HG02943 (cell line): ENCODE data around the gene RNASE7.

Experiments used
- ATAC-seq: cut with Tn5 transposase; IDR thresholded peaks from one replicate; pipeline ENCODE4 v1.9.1; 2021; ENCODE audit warnings: mild to moderate bottlenecking, low read depth, moderate library complexity; ENCODE audit not compliant: unreplicated experiment

Gene RNASE7

GRCh38 chr14:21066882-21067502, 24.8 kb downstream of the RNASE7 start:
- no peak for ATAC-seq

- no peak for ATAC-seq
Measured at GRCh38 chr14:21068521-21069387, 26.6 kb downstream of the RNASE7 start.

- ATAC-seq = no peak
Measured at GRCh38 chr14:21069388-21070082, 27.4 kb downstream of the RNASE7 start.

- no peak for ATAC-seq
Measured at GRCh38 chr14:21070083-21070609, 28.0 kb downstream of the RNASE7 start, which contains the start of gene ARHGEF40. Gene ARHGEF40 (plus strand): TSS chr14:21070304. CDS start chr14:21070397, 93 bp downstream.

GRCh38 chr14:21070610-21071224, 28.6 kb downstream of the RNASE7 start:
- ATAC-seq = peak; percentile 17

- peak; percentile 58 for ATAC-seq
Measured at GRCh38 chr14:21071225-21072030, 29.3 kb downstream of the RNASE7 start.

GRCh38 chr14:21072031-21072473, 29.9 kb downstream of the RNASE7 start:
- ATAC-seq = no peak

- no peak for ATAC-seq
Measured at GRCh38 chr14:21072781-21073339, 30.7 kb downstream of the RNASE7 start.

GRCh38 chr14:21073921-21074320, 31.8 kb downstream of the RNASE7 start:
- ATAC-seq = no peak

GRCh38 chr14:21074398-21075272, 32.5 kb downstream of the RNASE7 start:
- no peak for ATAC-seq

GRCh38 chr14:21075719-21076437, 33.7 kb downstream of the RNASE7 start:
- ATAC-seq = no peak

GRCh38 chr14:21077672-21078071, 35.5 kb downstream of the RNASE7 start:
- no peak for ATAC-seq

GRCh38 chr14:21078287-21078686, 36.1 kb downstream of the RNASE7 start:
- no peak for ATAC-seq

GRCh38 chr14:21078726-21079125, 36.6 kb downstream of the RNASE7 start:
- no peak for ATAC-seq

- ATAC-seq = no peak
Measured at GRCh38 chr14:21081521-21082142, 39.5 kb downstream of the RNASE7 start.

- ATAC-seq = no peak
Measured at GRCh38 chr14:21083565-21084325, 41.6 kb downstream of the RNASE7 start.

GRCh38 chr14:21084396-21084795, 42.2 kb downstream of the RNASE7 start:
- ATAC-seq = no peak
